Uterus (tissue), 4 donors: ENCODE measurements around the gene DNMT3L. TPM values are rescaled to one million over a fixed set of nuclear protein-coding genes. Genes with fewer than 3 reads are reported as not detected.

ENCODE experiments used
- DNase-seq, 2 donors: peaks; one replicate each; pipeline ENCODE4 v3.0.0-alpha.2; 2019 to 2020
- H3K27ac ChIP-seq, 2 donors: fragments of 200-600 bp; sonication (generic); 1 replicate in 1 of 2; 2 replicates in 1 of 2; pipeline ENCODE4 v1.5.1; 2016 to 2018
- H3K27me3 ChIP-seq, 2 donors: fragments of 200-600 bp; sonication (generic); one replicate each; pipeline ENCODE4 v1.5.1; 2018 to 2019; ENCODE audit warnings: control low read depth in 1 of 2
- H3K36me3 ChIP-seq, 2 donors: fragments of 200-600 bp; sonication (generic); one replicate each; pipeline ENCODE4 v1.5.1; 2019; ENCODE audit warnings: control low read depth in 1 of 2
- H3K4me1 ChIP-seq, 2 donors: fragments of 200-600 bp; sonication (generic); one replicate each; pipeline ENCODE4 v1.5.1; 2018 to 2019; ENCODE audit warnings: control low read depth in 1 of 2
- H3K4me3 ChIP-seq, 2 donors: fragments of 200-600 bp; sonication (generic); 1 replicate in 1 of 2; 2 replicates in 1 of 2; pipeline ENCODE4 v1.5.1; 2018 to 2019; ENCODE audit warnings: mild to moderate bottlenecking in 1 of 2
- H3K9me3 ChIP-seq, 2 donors: fragments of 200-600 bp; sonication (generic); one replicate each; pipeline ENCODE4 v1.5.1; 2019; ENCODE audit warnings: control low read depth in 1 of 2
- POLR2A ChIP-seq, 2 donors: fragments of 450-650 bp; IDR thresholded peaks; one replicate each; pipeline ENCODE4 v1.6.1; 2016; ENCODE audit warnings: antibody characterized with exemption in 2 of 2, mild to moderate bottlenecking in 1 of 2, moderate library complexity in 1 of 2
- intact Hi-C: fragments of 100-400 bp; cut with DNase I; formaldehyde crosslinking; loops from one replicate; pipeline ENCODE4 v1.15.1; 2023; ENCODE audit warnings: low total_unique reads
- total RNA-seq, 4 donors: library from RNA; depleted of rRNA in 3 of 4; stranded (reverse); fragments of >200 nt in 3 of 4; gene quantifications; one replicate each; pipeline versions ENCODE4 v1.1.0 to v1.2.4, GENCODE V29; 2014 to 2023
- TF ChIP-seq, protein P1 (sequence below), 4 experiments: fragments of 200-600 bp in 2 of 4; fragments of 450-650 bp in 2 of 4; sonication (generic) in 2 of 4; IDR thresholded peaks; one replicate each; pipeline ENCODE4 v1.5.1; 2016 to 2019; ENCODE audit warnings: antibody characterized with exemption in 4 of 4, mild to moderate bottlenecking in 2 of 4, moderate library complexity in 1 of 4
- donor health status: DM: yes; HTN: yes; CAD: no.

The DNMT3L gene
- total RNA-seq, 4 donors from 2014 or later = not detected

DNA sequence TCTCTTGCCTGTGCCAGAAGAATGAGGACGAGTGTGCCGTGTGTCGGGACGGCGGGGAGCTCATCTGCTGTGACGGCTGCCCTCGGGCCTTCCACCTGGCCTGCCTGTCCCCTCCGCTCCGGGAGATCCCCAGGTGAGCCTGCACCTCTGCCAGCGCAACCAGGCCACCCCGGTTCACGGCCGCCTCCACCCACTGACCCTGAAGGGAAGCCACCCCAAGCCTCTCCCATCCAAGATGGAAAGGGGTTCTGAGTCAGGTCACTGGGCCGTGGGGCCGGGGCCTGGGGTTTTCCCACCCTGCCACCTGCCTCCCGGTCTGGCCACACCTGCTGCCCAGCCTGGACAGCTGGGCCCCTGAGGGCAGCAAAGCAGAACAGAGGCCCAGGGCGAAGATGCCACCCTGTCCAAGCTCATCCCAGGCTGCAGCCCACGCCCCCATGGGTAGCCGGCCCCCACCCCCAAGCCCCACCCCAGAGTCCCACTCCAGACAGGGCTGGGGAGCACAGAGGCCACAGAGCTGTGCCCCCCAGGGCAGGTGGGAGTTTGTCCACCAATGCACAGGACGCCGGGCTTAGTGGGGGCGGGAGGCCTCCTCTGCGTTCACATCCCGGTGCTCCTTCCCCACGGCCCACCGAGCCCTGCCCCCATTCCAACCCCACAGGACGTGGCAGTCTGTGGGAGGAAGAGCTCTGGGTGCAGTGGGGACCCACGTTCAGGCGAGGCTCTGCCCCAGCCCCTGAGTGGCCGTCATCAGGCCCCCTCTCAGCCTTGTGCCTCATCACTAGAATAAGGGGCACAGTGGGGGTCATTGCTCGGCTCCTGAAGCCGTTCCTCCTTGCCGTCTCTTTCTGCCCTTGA, 29.6 kb upstream of the DNMT3L start:
- no peak overlapping the region for H3K4me3 ChIP-seq
- no peaks in the 10 kb centered on the region for H3K27me3 ChIP-seq
- no peak overlapping the region for H3K27ac ChIP-seq
- intact Hi-C loops = no loop called here
- no peaks in the 10 kb centered on the region for H3K36me3 ChIP-seq
- TF ChIP-seq, protein P1, sequence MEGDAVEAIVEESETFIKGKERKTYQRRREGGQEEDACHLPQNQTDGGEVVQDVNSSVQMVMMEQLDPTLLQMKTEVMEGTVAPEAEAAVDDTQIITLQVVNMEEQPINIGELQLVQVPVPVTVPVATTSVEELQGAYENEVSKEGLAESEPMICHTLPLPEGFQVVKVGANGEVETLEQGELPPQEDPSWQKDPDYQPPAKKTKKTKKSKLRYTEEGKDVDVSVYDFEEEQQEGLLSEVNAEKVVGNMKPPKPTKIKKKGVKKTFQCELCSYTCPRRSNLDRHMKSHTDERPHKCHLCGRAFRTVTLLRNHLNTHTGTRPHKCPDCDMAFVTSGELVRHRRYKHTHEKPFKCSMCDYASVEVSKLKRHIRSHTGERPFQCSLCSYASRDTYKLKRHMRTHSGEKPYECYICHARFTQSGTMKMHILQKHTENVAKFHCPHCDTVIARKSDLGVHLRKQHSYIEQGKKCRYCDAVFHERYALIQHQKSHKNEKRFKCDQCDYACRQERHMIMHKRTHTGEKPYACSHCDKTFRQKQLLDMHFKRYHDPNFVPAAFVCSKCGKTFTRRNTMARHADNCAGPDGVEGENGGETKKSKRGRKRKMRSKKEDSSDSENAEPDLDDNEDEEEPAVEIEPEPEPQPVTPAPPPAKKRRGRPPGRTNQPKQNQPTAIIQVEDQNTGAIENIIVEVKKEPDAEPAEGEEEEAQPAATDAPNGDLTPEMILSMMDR (IDR thresholded peaks at IDR 0.05) = no peak
- no peak for TF ChIP-seq POLR2A (IDR thresholded peaks at IDR 0.05)
- H3K9me3 ChIP-seq = no peaks in the 10 kb centered on the region
- no peak for DNase-seq
- H3K4me1 ChIP-seq = peaks cover 0 to 6% of the 10 kb centered on the region in 2 donors

DNA sequence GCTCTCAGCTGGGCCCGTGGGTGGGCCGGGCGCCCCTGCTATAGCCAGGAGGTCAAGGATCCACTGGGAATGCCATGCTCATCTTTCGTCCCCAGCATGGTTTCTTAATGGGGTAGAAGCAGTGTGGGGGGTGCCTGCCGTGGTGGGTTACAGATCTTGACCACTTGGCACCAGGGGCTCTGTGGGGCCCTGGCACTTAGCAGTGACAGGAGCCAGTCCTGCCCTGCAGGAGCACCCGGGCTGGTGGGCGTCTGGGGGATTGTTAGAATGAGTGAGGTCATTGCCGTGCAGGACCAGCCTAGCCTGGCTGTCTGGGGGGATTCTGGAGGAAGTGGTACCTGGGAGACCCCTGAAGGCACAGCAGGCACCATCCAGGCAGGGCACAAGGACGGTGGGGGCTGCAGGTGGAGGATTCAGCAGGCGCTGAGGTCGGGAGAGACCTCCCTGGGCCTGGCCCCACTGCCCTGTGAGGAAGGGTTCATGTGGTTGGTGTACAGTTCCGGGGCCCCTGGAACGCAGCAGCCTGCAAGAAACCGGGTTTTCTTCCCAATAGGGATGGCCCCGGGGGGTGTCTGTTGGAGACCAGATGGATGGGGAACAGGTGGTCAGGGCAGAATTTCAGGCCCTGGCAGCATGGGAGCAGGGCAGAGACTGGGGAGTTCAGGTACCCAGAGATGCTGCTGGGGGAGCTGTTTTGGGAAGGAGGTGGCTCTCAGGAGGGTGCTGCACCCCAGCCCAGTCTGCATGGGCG, 28.8 kb upstream of the DNMT3L start:
- Histone ChIP-seq H3K4me1 (peaks cover 0 to 6% of the 10 kb centered on the region in 2 donors), H3K4me3 (no peak overlapping the region), H3K27ac (no peak overlapping the region), H3K9me3 (no peaks in the 10 kb centered on the region), H3K36me3 (no peaks in the 10 kb centered on the region), H3K27me3 (no peaks in the 10 kb centered on the region)
- no peak for DNase-seq
- intact Hi-C loops = no loop called here
- TF ChIP-seq POLR2A (IDR thresholded peaks at IDR 0.05) = no peak

DNA sequence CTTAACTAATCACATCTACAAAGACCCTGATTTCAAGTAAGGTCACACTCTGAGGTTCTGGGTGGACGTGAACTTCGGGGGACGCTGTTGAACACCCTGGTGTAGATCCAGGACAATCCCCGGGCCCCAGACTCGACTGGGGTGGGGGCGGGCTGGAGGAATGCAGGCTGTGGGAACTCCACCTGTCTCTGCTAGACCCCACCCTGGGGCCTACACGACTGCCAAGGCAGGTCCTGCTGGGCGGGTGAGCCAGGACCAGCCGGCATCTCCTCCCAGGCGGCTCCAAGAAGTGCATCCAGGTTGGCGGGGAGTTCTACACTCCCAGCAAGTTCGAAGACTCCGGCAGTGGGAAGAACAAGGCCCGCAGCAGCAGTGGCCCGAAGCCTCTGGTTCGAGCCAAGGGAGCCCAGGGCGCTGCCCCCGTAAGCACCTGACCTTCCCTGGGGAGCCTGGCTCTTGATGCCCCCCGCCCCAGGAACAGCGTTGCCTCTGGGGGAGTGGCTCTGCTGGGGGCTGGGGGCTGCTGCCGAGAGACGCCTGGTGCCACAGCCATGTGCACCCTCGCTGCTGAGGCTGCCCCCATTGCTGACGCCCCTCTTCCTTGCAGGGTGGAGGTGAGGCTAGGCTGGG, 27.8 kb upstream of the DNMT3L start:
- Histone ChIP-seq H3K4me1 (peaks cover 0 to under 1% of the 10 kb centered on the region in 2 donors), H3K27me3 (no peaks in the 10 kb centered on the region), H3K9me3 (no peaks in the 10 kb centered on the region), H3K27ac (no peak overlapping the region), H3K36me3 (no peaks in the 10 kb centered on the region), H3K4me3 (no peak overlapping the region)
- DNase-seq = no peak
- TF ChIP-seq POLR2A (IDR thresholded peaks at IDR 0.05) = no peak
- TF ChIP-seq, protein P1 (IDR thresholded peaks at IDR 0.05) = no peak
- intact Hi-C loops = no loop called here

DNA sequence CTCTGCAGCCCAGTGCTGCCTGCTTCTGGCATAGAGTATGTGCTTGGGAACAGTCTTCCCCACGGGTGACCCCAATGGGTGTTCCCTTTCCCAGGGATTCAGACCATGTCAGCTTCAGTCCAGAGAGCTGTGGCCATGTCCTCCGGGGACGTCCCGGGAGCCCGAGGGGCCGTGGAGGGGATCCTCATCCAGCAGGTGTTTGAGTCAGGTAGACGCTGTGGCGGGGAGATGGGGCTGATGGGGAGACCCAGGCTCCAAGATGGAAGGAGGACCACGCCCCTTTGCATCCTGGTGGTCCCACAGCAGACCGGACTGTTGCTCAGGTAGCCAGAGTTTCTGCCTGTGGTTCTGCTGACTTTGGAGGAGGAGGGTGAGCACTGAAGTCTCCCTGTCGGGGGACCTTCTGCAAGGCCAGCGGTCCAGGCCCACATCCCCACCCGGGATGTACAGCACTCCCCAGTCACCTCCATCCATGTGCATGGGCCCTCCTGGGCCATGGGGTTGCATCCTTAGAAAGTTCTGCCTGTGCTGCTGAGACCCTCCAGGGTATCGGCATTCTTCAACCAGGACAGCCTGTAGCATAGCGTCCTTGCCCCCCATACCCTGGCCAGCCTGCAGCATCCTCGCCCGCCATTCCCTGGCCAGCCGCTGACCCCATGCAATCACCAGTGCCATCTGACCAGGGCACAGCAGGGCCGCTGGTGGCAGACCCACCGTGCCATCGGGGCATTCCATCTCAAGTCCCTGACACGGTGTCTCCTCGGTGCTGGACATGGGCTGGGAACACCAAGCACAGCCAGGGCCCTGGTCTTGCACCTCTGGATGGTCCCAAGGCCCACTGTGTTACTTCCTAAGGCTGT, 26.8 kb upstream of the DNMT3L start:
- intact Hi-C loops = no loop called here
- no peak overlapping the region for H3K4me3 ChIP-seq
- no peak overlapping the region for H3K27ac ChIP-seq
- no peaks in the 10 kb centered on the region for H3K27me3 ChIP-seq
- no peak for DNase-seq
- H3K36me3 ChIP-seq = no peaks in the 10 kb centered on the region
- no peaks in the 10 kb centered on the region for H3K4me1 ChIP-seq
- TF ChIP-seq POLR2A (IDR thresholded peaks at IDR 0.05) = no peak
- TF ChIP-seq, protein P1 (IDR thresholded peaks at IDR 0.05) = no peak
- no peaks in the 10 kb centered on the region for H3K9me3 ChIP-seq
